HepG2 (cell line): ENCODE results near the gene FIGLA. TPM values are rescaled to one million over a fixed set of nuclear protein-coding genes. Genes with fewer than 3 reads are reported as not detected.

Experiments
- ATAC-seq: fragments of 200-7000 bp; cut with Tn5 transposase; 3 replicates; pipeline ENCODE4 v1.9.1; 2020; ENCODE audit warnings: mild to moderate bottlenecking, moderate library complexity
- BruUV-seq: library from RNA; stranded (reverse); fragments of 400-500 nt; replicated peaks from 2 replicates; lab custom pipeline; 2021; lab: Mats Ljungman, UMichigan
- CTCF ChIA-PET: fragments of 300-600 bp; formaldehyde crosslinking; extraction: SDS; loops from one replicate; lab custom pipeline; 2021; ENCODE audit warnings: low total read pairs, inconsistent platforms, low intra/inter-chr PET ratio; lab: Yijun Ruan, JAX
- POLR2A ChIA-PET: fragments of 350-600 bp; sonication (Branson Sonifier 250); formaldehyde crosslinking; loops from one replicate; lab custom pipeline; 2020; ENCODE audit warnings: antibody characterized with exemption, inconsistent platforms; lab: Yijun Ruan, JAX
- DNase-seq: peaks from one replicate; pipeline ENCODE4 v3.0.0-alpha.2; 2015; ENCODE audit warnings: low spot score
- FAIRE-seq: peaks from 3 replicates; lab custom pipeline; 2011; peaks lifted over from hg19 to GRCh38; lab: Jason Lieb, UNC
- H2AFZ ChIP-seq: one replicate; pipeline ENCODE4 v1.6.1; 2011; ENCODE audit warnings: low read length, inconsistent platforms
- H3K27ac ChIP-seq: fragments of 300-600 bp; 3 replicates; pipeline ENCODE4 v1.8.0; 2011; ENCODE audit warnings: mixed run types, mild to moderate bottlenecking, mixed read lengths, low read length, inconsistent platforms; ENCODE audit not compliant: insufficient read depth; ENCODE audit errors: extremely low read length
- H3K27me3 ChIP-seq, 2 experiments: fragments of 200-600 bp in 1 of 2; 2 replicates in 1 of 2; 3 replicates in 1 of 2; pipeline versions ENCODE4 v1.6.0 to v1.8.0; 2011; ENCODE audit warnings: low read length in 2 of 2, mild to moderate bottlenecking in 2 of 2, moderate library complexity in 2 of 2, inconsistent platforms in 1 of 2; ENCODE audit not compliant: insufficient read depth in 2 of 2, control insufficient read depth in 1 of 2
- H3K36me3 ChIP-seq, 2 experiments: fragments of 200-600 bp in 1 of 2; replicated peaks in 1 of 2; 2 replicates in 1 of 2; 3 replicates in 1 of 2; pipeline versions ENCODE4 v1.5.1 to v1.8.0; 2011; ENCODE audit warnings: low read length in 2 of 2, inconsistent platforms in 1 of 2; ENCODE audit not compliant: insufficient read depth in 2 of 2, control insufficient read depth in 1 of 2
- H3K4me1 ChIP-seq: 2 replicates; pipeline ENCODE4 v1.5.1; 2012; ENCODE audit warnings: low read length, inconsistent platforms; ENCODE audit not compliant: insufficient read depth
- H3K4me2 ChIP-seq: 2 replicates; pipeline ENCODE4 v1.6.0; 2011; ENCODE audit warnings: low read depth, low read length, inconsistent platforms
- H3K4me3 ChIP-seq, 3 experiments: fragments of 200-600 bp in 1 of 3; sonication (generic), shearing (Covaris generic) in 1 of 3; replicated peaks in 1 of 3; 2 replicates each; pipeline ENCODE4 v1.5.1; 2011 to 2016; ENCODE audit warnings: low read length in 3 of 3, inconsistent platforms in 2 of 3, low read depth in 2 of 3, mild to moderate bottlenecking in 2 of 3, control low read depth in 1 of 3, mixed read lengths in 1 of 3; ENCODE audit not compliant: insufficient read depth in 1 of 3
- H3K79me2 ChIP-seq: one replicate; pipeline ENCODE4 v1.6.1; 2011; ENCODE audit warnings: low read length, inconsistent platforms; ENCODE audit not compliant: insufficient read depth
- H3K9ac ChIP-seq: 2 replicates; pipeline ENCODE4 v1.6.0; 2011; ENCODE audit warnings: mild to moderate bottlenecking, low read depth, low read length, inconsistent platforms; ENCODE audit not compliant: insufficient read depth
- H3K9me3 ChIP-seq: 2 replicates; pipeline ENCODE4 v1.5.1; 2012; ENCODE audit warnings: mild to moderate bottlenecking, low read length
- H4K20me1 ChIP-seq: 2 replicates; pipeline ENCODE4 v1.6.0; 2011; ENCODE audit warnings: inconsistent platforms, mild to moderate bottlenecking, low read length, moderate library complexity; ENCODE audit not compliant: insufficient read depth
- ARNT ChIP-seq: fragments of 450-650 bp; IDR thresholded peaks from 2 replicates; pipeline ENCODE4 v1.6.1; 2017
- CHD4 ChIP-seq: fragments of 200-600 bp; sonication (generic); IDR thresholded peaks from 2 replicates; pipeline ENCODE4 v1.7.0; 2017; ENCODE audit warnings: mild to moderate bottlenecking, low read length, borderline replicate concordance
- FOXA1 ChIP-seq, 2 experiments: fragments of 450-650 bp in 1 of 2; sonication (generic) in 1 of 2; formaldehyde crosslinking in 1 of 2; IDR thresholded peaks; 2 replicates each; pipeline versions ENCODE4 v1.4.0 to v1.6.1; 2016 to 2020; ENCODE audit warnings: missing genetic modification reagents in 1 of 2
- KLF13 ChIP-seq: sonication (generic); formaldehyde crosslinking; IDR thresholded peaks from 2 replicates; pipeline ENCODE4 v1.4.0; 2020; ENCODE audit warnings: mild to moderate bottlenecking, missing genetic modification reagents
- NRL ChIP-seq: sonication (generic); formaldehyde crosslinking; IDR thresholded peaks from 2 replicates; pipeline ENCODE4 v1.5.0; 2020; ENCODE audit warnings: missing genetic modification reagents, mild to moderate bottlenecking, moderate library complexity, borderline replicate concordance
- RCOR2 ChIP-seq: IDR thresholded peaks from 2 replicates; pipeline ENCODE4 v1.6.1; 2016; ENCODE audit warnings: missing biosample characterization, missing genetic modification reagents
- SRF ChIP-seq: IDR thresholded peaks from 2 replicates; pipeline ENCODE4 v1.6.1; 2011; ENCODE audit warnings: mild to moderate bottlenecking, low read depth, low read length, moderate library complexity
- XBP1 ChIP-seq: sonication (generic); formaldehyde crosslinking; IDR thresholded peaks from 2 replicates; pipeline ENCODE4 v1.5.0; 2020; ENCODE audit warnings: missing genetic modification reagents
- ZKSCAN5 ChIP-seq: sonication (generic); formaldehyde crosslinking; IDR thresholded peaks from 2 replicates; pipeline ENCODE4 v1.5.1; 2020; ENCODE audit warnings: mild to moderate bottlenecking, missing genetic modification reagents
- ZNF33B ChIP-seq: sonication (generic); formaldehyde crosslinking; IDR thresholded peaks from 2 replicates; pipeline ENCODE4 v1.5.1; 2020; ENCODE audit warnings: mild to moderate bottlenecking, missing genetic modification reagents
- ZNF547 ChIP-seq: sonication (generic); formaldehyde crosslinking; IDR thresholded peaks from 2 replicates; pipeline ENCODE4 v1.5.1; 2020; ENCODE audit warnings: mild to moderate bottlenecking, missing genetic modification reagents
- ZNF562 ChIP-seq: sonication (generic); formaldehyde crosslinking; IDR thresholded peaks from 2 replicates; pipeline ENCODE4 v1.8.0; 2022; ENCODE audit warnings: missing genetic modification reagents, borderline replicate concordance
- in situ Hi-C: cut with HindIII; loops from 2 replicates; pipeline ENCODE4 v1.10.0; 2017; ENCODE audit warnings: low pct_unique_long_range_greater_than_20kb; ENCODE audit not compliant: extremely low pct_ligation_motif_present
- intact Hi-C: fragments of 100-400 bp; cut with micrococcal nuclease; formaldehyde crosslinking; loops from one replicate; pipeline ENCODE4 v1.10.0; 2022; ENCODE audit not compliant: unreplicated experiment
- polyA plus RNA-seq, 8 experiments: library from polyadenylated mRNA; depleted of rRNA in 3 of 8; stranded (reverse) in 7 of 8; unstranded in 1 of 8; fragments of >200 nt; fragmentation: Illumina TruSeq in 4 of 8; extraction: Trizol in 4 of 8; gene quantifications; 2 replicates each; pipeline versions ENCODE4 v1.2.1 to v1.2.3, GENCODE V29; 2011 to 2016; ENCODE audit warnings: low read depth in 4 of 8, missing spikeins in 1 of 8, mixed read lengths in 1 of 8; ENCODE audit not compliant: insufficient read depth in 1 of 8
- total RNA-seq, 5 experiments: library from RNA; depleted of rRNA; stranded (reverse); fragments of >200 nt; fragmentation: Illumina TruSeq; extraction: Trizol; gene quantifications; 2 replicates each; pipeline ENCODE4 v1.2.3, GENCODE V29; 2016; ENCODE audit warnings: low read depth in 1 of 5
- TF ChIP-seq, protein P1 (sequence below): sonication (generic); formaldehyde crosslinking; IDR thresholded peaks from 2 replicates; pipeline ENCODE4 v1.4.0; 2020; ENCODE audit warnings: mild to moderate bottlenecking, low read depth, missing genetic modification reagents
- TF ChIP-seq, protein P2 (sequence below): sonication (generic); IDR thresholded peaks from 2 replicates; pipeline ENCODE4 v1.6.1; 2016; ENCODE audit warnings: low read depth, borderline replicate concordance
- TF ChIP-seq, protein P3 (sequence below): sonication (generic); formaldehyde crosslinking; IDR thresholded peaks from 2 replicates; pipeline ENCODE4 v1.4.0; 2020; ENCODE audit warnings: missing genetic modification reagents, borderline replicate concordance
- TF ChIP-seq, protein P4 (sequence below): sonication (generic); formaldehyde crosslinking; IDR thresholded peaks from 2 replicates; pipeline ENCODE4 v1.4.0; 2020; ENCODE audit warnings: missing genetic modification reagents, borderline replicate concordance

The FIGLA gene
- total and polyA plus RNA-seq, 2 of the 13 experiments (the other 11 are each of a cell fraction or from before 2014, with no cell fraction given), result not detected

DNA sequence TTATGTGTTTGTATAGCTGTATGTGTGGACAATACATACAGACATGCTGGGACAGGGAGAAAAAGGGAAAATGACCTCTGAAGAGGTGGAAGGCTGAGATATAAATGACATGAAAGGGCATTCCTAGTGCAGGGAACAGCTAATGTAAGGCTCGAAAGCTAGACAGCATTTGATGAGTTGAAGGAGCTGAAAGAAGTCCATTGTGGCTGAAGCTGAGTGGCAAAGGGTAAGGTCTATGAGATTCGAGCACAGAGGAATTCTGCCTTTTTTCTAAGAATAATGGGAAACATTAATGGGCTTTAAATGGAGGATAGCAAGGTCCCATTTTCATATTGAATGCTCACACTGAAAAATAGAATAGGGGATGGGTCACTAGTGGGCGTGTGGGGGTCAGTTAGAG is 46.0 kb downstream of the FIGLA start (continued):
- no peak for TF ChIP-seq ZNF562 (CRISPR knock-in tag)
- no peak for TF ChIP-seq ARNT
- TF ChIP-seq, protein P1, sequence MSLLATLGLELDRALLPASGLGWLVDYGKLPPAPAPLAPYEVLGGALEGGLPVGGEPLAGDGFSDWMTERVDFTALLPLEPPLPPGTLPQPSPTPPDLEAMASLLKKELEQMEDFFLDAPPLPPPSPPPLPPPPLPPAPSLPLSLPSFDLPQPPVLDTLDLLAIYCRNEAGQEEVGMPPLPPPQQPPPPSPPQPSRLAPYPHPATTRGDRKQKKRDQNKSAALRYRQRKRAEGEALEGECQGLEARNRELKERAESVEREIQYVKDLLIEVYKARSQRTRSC (CRISPR knock-in tag), result no peak

DNA sequence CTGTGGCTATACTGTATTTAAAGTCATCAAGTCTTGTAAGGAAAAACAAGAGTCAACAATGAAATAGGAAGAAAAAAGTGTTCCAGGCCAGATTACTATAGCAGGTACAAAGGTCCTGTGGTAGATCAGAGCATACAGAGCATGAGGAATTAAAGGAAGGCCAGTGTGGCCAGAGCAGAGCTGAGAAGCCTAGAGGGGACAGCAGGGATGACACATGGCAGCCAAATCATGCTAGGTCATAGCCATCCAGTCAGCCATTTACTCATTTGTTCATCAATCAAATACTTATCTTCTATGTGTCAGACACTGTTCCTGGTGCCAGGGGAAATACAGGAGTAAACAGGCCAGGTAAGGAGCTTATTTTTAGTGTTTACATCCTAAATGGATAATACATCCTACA is 46.8 kb downstream of the FIGLA start:
- Histone ChIP-seq H3K27ac (no peak overlapping the region), H3K4me2 (no peak overlapping the region), H3K79me2 (no peaks in the 10 kb centered on the region), H3K4me3 (no peak overlapping the region), H3K27me3 (peaks cover 0 to 4% of the 10 kb centered on the region in 2 experiments; a peak in 1 of 5 replicates), H3K9me3 (no peaks in the 10 kb centered on the region), H3K9ac (no peak overlapping the region), H2AFZ (no peak overlapping the region), H3K4me1 (no peaks in the 10 kb centered on the region), H3K36me3 (no peaks in the 10 kb centered on the region), H4K20me1 (no peaks in the 10 kb centered on the region)
- CTCF ChIA-PET, result no interaction called here
- POLR2A ChIA-PET, result no interaction called here
- no TSS peak for BruUV-seq
- intact Hi-C loops (no loop called here), in situ Hi-C loops (no loop called here)
- DNase-seq (no peak), ATAC-seq (no peak), FAIRE-seq (no peak)
- TF ChIP-seq, protein P2, sequence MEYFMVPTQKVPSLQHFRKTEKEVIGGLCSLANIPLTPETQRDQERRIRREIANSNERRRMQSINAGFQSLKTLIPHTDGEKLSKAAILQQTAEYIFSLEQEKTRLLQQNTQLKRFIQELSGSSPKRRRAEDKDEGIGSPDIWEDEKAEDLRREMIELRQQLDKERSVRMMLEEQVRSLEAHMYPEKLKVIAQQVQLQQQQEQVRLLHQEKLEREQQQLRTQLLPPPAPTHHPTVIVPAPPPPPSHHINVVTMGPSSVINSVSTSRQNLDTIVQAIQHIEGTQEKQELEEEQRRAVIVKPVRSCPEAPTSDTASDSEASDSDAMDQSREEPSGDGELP, result no peak
- TF ChIP-seq ZNF33B (CRISPR knock-in tag) (no peak), FOXA1 (IDR thresholded peaks at IDR 0.05) (no peak), FOXA1 (CRISPR knock-in tag; IDR thresholded peaks at IDR 0.05) (no peak), CHD4 (no peak), KLF13 (CRISPR knock-in tag) (no peak), XBP1 (no peak), SRF (no peak), RCOR2 (CRISPR knock-in tag) (no peak), ZKSCAN5 (CRISPR knock-in tag) (no peak), ZNF547 (CRISPR knock-in tag) (no peak), NRL (CRISPR knock-in tag) (no peak)
- TF ChIP-seq, protein P3, sequence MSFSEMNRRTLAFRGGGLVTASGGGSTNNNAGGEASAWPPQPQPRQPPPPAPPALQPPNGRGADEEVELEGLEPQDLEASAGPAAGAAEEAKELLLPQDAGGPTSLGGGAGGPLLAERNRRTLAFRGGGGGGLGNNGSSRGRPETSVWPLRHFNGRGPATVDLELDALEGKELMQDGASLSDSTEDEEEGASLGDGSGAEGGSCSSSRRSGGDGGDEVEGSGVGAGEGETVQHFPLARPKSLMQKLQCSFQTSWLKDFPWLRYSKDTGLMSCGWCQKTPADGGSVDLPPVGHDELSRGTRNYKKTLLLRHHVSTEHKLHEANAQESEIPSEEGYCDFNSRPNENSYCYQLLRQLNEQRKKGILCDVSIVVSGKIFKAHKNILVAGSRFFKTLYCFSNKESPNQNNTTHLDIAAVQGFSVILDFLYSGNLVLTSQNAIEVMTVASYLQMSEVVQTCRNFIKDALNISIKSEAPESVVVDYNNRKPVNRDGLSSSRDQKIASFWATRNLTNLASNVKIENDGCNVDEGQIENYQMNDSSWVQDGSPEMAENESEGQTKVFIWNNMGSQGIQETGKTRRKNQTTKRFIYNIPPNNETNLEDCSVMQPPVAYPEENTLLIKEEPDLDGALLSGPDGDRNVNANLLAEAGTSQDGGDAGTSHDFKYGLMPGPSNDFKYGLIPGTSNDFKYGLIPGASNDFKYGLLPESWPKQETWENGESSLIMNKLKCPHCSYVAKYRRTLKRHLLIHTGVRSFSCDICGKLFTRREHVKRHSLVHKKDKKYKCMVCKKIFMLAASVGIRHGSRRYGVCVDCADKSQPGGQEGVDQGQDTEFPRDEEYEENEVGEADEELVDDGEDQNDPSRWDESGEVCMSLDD (CRISPR knock-in tag), result no peak
- TF ChIP-seq, protein P4, sequence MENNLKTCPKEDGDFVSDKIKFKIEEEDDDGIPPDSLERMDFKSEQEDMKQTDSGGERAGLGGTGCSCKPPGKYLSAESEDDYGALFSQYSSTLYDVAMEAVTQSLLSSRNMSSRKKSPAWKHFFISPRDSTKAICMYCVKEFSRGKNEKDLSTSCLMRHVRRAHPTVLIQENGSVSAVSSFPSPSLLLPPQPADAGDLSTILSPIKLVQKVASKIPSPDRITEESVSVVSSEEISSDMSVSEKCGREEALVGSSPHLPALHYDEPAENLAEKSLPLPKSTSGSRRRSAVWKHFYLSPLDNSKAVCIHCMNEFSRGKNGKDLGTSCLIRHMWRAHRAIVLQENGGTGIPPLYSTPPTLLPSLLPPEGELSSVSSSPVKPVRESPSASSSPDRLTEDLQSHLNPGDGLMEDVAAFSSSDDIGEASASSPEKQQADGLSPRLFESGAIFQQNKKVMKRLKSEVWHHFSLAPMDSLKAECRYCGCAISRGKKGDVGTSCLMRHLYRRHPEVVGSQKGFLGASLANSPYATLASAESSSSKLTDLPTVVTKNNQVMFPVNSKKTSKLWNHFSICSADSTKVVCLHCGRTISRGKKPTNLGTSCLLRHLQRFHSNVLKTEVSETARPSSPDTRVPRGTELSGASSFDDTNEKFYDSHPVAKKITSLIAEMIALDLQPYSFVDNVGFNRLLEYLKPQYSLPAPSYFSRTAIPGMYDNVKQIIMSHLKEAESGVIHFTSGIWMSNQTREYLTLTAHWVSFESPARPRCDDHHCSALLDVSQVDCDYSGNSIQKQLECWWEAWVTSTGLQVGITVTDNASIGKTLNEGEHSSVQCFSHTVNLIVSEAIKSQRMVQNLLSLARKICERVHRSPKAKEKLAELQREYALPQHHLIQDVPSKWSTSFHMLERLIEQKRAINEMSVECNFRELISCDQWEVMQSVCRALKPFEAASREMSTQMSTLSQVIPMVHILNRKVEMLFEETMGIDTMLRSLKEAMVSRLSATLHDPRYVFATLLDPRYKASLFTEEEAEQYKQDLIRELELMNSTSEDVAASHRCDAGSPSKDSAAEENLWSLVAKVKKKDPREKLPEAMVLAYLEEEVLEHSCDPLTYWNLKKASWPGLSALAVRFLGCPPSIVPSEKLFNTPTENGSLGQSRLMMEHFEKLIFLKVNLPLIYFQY, result no peak
